ENCODE results near the gene URB2. TPM values are rescaled to one million over a fixed set of nuclear protein-coding genes. Genes with fewer than 3 reads are reported as not detected.
A peak's percentile ranks its signal among the peaks of the same experiment; 100 is the strongest.

The URB2 gene
- total and polyA plus RNA-seq, 2 of the 13 experiments (the other 11 are each of a cell fraction or from before 2014, with no cell fraction given): 4.0 to 17.6 TPM

DNA sequence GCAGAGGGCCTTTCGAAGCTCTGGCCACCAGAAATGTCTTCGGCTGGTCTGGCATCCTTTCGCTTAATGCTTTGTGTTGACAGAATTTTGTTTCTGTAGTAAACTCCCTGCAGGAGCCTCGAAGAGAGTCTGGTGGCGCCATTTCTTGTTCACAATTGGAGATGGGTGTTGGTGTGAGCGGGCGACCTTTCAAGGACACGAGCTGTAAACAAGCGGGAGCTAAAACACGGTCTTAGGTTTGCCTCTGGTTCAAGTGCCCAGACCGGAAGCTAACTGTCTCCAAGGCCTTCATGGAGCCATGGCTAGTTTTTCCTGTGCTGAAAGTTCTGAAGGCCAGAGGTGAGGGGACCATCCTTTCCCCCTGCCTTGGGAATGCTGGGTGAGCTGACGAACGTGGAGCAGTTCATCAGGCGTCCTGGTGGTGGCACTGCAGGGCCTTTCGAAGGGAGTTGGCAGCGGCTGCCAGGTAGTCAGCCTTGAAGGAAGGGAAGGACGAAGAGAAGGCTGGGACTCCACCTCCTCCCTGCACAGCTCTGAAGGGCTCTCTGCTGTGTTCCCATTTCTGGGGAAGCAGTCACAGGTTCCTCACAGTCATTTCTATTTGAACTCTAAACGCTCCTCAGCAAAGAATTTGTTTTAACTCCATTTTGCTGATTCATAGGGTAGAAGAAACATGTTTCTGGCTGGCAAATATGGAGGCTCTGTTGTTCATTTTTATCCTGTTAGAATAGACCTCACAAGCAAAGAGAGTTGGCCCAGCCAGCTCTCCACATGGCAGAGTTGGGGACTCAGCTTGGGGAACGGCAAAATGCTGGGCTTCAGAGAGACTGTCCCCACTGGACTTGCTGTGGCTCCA is 35.2 kb downstream of the URB2 start (continued):
- TF ChIP-seq, protein P1, sequence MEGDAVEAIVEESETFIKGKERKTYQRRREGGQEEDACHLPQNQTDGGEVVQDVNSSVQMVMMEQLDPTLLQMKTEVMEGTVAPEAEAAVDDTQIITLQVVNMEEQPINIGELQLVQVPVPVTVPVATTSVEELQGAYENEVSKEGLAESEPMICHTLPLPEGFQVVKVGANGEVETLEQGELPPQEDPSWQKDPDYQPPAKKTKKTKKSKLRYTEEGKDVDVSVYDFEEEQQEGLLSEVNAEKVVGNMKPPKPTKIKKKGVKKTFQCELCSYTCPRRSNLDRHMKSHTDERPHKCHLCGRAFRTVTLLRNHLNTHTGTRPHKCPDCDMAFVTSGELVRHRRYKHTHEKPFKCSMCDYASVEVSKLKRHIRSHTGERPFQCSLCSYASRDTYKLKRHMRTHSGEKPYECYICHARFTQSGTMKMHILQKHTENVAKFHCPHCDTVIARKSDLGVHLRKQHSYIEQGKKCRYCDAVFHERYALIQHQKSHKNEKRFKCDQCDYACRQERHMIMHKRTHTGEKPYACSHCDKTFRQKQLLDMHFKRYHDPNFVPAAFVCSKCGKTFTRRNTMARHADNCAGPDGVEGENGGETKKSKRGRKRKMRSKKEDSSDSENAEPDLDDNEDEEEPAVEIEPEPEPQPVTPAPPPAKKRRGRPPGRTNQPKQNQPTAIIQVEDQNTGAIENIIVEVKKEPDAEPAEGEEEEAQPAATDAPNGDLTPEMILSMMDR (CRISPR knock-in tag; IDR thresholded peaks at IDR 0.05): peak; percentile 91
- TF ChIP-seq FLYWCH1 (CRISPR knock-in tag; IDR thresholded peaks at IDR 0.05) (no peak), HOXA5 (CRISPR knock-in tag; IDR thresholded peaks at IDR 0.05) (no peak), SMAD1 (CRISPR knock-in tag; IDR thresholded peaks at IDR 0.05; ENCODE audit: borderline replicate concordance, low read depth) (no peak), PAF1 (CRISPR knock-in tag; IDR thresholded peaks at IDR 0.05) (no peak), ZEB1 (IDR thresholded peaks at IDR 0.05; ENCODE audit: insufficient replicate concordance, low read depth) (no peak), ZNF12 (CRISPR knock-in tag; IDR thresholded peaks at IDR 0.05) (no peak), MTA1 (CRISPR knock-in tag; IDR thresholded peaks at IDR 0.05; ENCODE audit: borderline replicate concordance) (no peak), TEAD3 (CRISPR knock-in tag; optimal IDR thresholded peaks at IDR 0.05; ENCODE audit: borderline replicate concordance) (peak; percentile 27), SMC3 (IDR thresholded peaks at IDR 0.05; ENCODE audit: low read length) (peak; percentile 57), ZNF547 (CRISPR knock-in tag; IDR thresholded peaks at IDR 0.05) (no peak), ZNF329 (CRISPR knock-in tag; IDR thresholded peaks at IDR 0.05; ENCODE audit: low read depth) (no peak)
- TF ChIP-seq, protein P2, sequence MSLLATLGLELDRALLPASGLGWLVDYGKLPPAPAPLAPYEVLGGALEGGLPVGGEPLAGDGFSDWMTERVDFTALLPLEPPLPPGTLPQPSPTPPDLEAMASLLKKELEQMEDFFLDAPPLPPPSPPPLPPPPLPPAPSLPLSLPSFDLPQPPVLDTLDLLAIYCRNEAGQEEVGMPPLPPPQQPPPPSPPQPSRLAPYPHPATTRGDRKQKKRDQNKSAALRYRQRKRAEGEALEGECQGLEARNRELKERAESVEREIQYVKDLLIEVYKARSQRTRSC (CRISPR knock-in tag; IDR thresholded peaks at IDR 0.05; ENCODE audit: low read depth): no peak
- TF ChIP-seq, protein P3, sequence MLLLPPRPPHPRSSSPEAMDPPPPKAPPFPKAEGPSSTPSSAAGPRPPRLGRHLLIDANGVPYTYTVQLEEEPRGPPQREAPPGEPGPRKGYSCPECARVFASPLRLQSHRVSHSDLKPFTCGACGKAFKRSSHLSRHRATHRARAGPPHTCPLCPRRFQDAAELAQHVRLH (CRISPR knock-in tag; IDR thresholded peaks at IDR 0.05; ENCODE audit: borderline replicate concordance, low read depth): peak; percentile 72; the same call in 1 of the 2 replicates
- TF ChIP-seq, protein P4, sequence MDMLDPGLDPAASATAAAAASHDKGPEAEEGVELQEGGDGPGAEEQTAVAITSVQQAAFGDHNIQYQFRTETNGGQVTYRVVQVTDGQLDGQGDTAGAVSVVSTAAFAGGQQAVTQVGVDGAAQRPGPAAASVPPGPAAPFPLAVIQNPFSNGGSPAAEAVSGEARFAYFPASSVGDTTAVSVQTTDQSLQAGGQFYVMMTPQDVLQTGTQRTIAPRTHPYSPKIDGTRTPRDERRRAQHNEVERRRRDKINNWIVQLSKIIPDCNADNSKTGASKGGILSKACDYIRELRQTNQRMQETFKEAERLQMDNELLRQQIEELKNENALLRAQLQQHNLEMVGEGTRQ (IDR thresholded peaks at IDR 0.05; ENCODE audit: low read depth, low read length): no peak
- TF ChIP-seq, protein P4 (CRISPR knock-in tag; IDR thresholded peaks at IDR 0.05; ENCODE audit: borderline replicate concordance): no peak
- TF ChIP-seq, protein P5, sequence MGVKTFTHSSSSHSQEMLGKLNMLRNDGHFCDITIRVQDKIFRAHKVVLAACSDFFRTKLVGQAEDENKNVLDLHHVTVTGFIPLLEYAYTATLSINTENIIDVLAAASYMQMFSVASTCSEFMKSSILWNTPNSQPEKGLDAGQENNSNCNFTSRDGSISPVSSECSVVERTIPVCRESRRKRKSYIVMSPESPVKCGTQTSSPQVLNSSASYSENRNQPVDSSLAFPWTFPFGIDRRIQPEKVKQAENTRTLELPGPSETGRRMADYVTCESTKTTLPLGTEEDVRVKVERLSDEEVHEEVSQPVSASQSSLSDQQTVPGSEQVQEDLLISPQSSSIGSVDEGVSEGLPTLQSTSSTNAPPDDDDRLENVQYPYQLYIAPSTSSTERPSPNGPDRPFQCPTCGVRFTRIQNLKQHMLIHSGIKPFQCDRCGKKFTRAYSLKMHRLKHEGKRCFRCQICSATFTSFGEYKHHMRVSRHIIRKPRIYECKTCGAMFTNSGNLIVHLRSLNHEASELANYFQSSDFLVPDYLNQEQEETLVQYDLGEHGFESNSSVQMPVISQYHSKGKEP (CRISPR knock-in tag; IDR thresholded peaks at IDR 0.05): no peak
- TF ChIP-seq, protein P6, sequence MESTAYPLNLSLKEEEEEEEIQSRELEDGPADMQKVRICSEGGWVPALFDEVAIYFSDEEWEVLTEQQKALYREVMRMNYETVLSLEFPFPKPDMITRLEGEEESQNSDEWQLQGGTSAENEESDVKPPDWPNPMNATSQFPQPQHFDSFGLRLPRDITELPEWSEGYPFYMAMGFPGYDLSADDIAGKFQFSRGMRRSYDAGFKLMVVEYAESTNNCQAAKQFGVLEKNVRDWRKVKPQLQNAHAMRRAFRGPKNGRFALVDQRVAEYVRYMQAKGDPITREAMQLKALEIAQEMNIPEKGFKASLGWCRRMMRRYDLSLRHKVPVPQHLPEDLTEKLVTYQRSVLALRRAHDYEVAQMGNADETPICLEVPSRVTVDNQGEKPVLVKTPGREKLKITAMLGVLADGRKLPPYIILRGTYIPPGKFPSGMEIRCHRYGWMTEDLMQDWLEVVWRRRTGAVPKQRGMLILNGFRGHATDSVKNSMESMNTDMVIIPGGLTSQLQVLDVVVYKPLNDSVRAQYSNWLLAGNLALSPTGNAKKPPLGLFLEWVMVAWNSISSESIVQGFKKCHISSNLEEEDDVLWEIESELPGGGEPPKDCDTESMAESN (CRISPR knock-in tag; conservative IDR thresholded peaks at IDR 0.05): no peak
